HG02885 (cell line): ENCODE measurements around the gene TSPAN18.
A peak's percentile ranks its signal among the peaks of the same experiment; 100 is the strongest.

Source experiments
- ATAC-seq: cut with Tn5 transposase; IDR thresholded peaks from one replicate; pipeline ENCODE4 v1.9.1; 2021; ENCODE audit warnings: mild to moderate bottlenecking; ENCODE audit not compliant: unreplicated experiment, poor library complexity

Gene TSPAN18

DNA sequence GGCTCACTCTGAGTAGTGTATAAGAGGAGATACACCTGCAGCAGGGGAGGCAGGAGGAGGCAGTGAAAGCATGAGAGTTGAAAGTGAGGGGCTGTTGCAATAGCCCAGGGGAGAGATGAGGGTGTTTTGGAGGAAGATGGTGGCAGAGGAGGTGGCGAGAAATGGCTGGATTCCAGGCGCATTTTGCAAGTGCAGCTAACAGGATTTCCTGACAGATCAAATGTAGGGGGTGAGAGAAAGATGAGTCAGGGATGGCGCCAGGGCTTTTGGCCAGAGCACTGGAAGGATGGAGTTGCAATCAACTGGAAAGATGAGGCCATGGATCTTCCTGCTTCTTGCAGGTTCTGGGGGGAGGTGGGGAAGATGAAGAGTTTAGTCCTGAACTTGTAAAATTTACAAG is 16.8 kb upstream of the TSPAN18 start:
- no peak for ATAC-seq

DNA sequence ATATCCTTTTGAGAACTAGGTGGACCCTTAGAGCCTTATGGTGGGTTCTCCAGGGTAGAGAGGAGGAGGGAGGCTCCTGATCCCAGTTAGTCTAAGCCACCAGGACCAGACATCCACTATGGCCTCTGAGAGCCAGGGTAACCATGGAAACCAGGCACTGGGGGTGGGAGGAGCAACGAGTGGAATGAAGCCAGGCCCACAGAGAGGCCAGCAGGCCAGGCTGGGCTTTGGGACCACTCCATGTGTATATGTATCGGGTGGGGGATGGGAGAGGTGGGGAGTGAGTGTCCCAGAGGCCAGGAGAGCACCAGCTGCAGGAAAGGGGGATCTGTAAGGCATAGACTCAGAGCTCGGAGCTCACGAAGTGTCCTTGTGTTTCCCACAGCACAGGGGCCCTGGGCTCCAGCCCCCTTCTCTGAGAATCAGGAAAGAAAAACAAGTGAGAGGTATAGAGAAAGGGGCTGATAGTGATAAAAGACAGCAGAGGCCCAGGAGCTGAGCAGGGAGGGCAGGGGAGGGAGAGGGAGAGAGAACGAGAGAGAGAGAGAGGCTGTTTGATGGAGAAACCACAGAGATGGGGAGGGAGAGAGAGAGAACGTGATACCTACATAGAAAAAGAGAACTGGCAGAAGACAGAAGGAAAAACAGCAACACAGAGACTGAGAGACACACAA is 15.5 kb upstream of the TSPAN18 start:
- ATAC-seq: no peak

DNA sequence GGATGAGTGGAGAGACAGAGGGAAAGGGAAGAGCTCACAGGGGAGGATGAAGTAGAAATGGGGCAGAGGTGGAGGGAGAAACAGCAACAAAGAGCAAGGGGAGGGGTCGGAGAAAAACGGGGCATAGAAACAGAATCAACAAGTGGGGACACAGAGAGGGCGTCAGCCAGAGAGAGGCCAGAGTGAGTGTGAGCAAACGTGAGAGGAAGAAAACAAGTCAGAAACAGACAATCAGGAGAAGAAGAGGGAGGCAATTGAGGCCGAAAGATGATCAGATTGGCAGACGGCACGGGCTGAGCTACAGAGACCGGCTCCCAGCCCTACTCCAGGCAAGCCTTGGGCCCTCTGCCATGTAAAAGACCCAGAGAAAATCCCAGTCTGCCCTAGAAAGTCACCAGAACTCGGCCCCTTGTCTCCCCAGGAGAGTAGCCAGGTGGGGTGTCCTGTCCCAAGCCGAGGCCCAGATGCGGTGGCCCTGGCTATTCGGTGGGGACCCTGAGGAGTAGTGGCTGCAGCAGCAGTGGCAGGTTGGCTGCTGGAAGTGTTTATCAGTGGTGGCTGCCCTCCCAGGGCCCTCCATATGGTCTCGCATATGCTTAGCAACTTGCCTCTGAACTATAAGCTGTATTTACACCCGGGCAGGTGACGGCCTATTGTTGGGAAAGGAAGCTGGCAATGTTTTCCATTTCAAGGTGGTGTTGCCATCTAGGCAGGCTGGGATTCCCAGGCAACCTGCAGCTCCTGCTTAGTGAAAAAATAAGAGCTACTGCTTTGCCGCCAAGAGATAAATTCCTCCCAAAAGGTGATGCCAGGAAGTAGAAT is 14.8 kb upstream of the TSPAN18 start:
- no peak for ATAC-seq

DNA sequence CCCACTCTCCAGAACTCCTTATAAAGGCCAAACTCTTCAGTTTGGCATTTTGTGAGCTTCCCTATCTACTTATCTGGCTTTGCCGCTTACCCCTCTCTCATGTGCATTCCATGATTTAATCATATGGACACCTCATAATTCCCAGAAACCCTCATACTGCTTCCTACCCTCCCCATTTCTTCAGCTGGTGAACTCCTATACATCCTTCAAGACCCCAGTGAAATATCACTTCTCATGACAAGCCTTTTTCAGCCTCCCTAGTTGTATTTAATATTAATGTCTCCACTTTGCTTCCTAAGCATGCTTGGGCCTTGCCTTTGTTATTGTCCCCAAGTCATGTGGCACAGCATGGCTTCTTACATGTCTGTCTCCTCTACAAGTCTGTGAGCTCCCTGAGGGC is 13.7 kb upstream of the TSPAN18 start:
- ATAC-seq: no peak

DNA sequence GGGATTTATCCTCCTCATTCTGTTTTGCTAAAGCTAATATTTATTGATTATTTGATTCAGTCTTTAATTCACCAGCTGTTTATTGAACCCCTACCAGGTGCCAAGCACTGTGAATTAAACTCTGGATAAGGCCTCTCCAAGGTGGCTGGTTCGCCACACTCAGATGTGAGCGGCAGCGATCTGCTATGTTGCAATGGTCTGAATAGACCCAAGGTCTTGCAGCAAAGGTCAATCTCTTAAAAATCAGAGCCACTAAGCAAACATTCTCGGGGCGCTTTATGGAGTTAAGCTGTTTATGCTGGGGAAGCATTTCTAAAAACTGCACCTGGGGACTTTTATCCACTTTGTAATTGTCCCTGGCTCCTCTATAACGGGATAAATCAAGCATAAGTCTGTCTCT is 10.5 kb upstream of the TSPAN18 start:
- no peak for ATAC-seq

DNA sequence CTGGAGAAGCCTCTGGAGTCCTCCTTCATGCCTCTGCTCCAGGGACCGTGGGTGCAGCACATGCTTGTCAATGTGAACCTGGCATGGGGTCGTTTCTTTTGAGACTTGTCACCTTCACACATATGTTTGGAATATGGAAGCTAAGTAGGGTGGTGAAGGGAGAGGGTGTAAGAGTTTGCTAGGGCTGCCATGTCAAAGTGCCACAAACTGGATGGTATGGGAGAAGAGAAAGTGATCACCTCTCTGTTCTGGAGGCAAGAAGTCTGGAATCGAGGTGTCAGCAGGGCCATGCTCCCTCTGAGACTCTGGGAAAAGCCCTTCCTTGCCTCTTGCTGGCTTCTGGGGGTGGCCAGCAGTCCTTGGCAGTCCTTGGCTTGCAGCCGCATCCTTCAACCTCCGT is 8.7 kb upstream of the TSPAN18 start:
- no peak for ATAC-seq

DNA sequence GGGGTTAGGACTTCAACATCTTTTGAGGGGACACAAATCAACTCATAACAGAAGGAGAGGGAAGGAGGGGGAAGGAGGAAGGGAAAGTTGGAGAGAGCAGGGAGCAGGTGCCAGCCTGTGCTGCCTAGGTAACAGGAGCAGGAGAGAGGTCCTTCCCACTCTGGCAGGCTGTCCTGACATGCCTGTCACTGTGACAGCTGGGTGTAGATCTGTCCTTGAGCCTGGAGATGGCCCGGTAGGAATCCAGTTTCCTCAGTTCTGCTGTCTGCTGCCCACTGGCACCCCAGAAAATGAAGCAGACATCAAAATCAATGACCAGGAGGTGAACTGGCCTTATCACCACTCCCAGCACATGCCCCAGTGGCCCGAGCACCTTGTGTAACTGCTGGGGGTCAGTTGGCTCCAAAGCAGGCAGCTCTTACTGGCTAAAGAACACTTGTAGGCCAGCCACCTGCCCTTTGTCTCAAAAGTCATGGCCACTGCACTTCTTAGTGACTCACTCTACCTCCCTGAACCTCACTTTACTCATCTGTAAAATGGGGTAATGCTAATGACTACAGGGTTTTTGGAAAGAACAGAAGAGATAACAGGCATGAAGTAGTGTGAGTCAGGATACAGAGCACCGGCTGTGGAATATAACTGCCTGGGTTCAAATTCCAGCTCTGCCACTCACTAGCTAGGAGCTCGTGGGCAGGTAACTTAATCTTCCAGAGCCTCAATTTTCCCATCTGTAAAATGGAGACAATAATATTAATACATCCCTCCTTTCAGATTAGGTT is 8.0 kb upstream of the TSPAN18 start:
- ATAC-seq: no peak

DNA sequence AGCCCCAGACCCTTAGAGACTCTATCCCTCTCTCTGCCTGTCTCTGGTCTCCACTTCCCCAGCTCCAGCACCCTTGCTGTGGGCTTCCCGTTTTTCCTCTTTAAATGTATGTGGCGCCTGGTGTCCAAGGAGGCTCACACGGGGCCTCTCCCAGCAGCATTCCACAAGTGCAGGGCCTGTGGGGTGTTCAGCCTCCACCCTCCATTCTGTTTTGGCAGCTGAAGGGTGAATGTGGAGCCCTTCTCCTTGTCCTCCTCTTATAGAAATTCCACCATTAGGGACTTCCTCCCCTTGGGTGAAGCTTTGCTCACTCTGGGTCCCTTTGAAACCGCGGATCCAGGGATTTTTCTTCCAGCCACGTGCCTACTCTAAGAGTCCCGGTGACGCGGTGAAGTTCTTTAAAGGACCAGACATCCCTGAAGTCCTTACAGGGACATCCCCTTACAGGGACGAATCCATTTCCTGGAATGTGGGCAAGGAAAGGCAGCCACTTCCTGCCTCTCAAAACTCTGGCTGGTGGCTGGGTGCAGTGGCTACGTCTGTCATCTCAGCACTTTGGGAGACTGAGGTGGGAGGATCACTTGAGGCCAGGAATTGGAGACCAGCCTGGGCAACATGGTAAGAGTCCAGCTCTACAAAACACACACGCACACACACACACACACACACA is 1.6 kb upstream of the TSPAN18 start:
- ATAC-seq: no peak

DNA sequence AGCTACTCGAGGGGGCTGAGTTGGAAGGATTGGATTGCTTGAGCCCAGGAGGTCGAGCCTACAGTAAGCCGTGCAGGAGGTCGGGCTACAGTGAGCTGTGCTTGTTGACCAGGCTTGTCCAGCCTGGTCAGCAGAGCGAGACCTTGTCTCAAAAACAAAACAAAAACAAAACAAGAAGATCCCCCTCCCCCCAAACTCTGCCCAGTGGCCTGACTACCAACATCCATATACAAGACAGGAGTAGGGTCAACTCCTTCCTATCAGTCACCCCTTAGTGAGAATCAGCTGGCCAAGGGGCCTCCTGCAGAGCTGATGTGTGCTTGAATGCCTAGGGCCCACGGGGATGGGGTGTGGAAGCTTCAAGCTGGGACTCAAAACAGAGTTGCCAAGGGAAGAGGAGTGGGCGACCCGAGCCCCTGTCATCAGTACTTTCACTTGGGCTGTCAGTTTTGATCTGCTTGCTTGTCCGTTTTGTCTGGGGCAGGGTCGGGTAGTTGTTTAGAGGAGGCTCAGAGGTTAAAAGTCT is 942 bp upstream of the TSPAN18 start:
- peak; percentile 5 for ATAC-seq

DNA sequence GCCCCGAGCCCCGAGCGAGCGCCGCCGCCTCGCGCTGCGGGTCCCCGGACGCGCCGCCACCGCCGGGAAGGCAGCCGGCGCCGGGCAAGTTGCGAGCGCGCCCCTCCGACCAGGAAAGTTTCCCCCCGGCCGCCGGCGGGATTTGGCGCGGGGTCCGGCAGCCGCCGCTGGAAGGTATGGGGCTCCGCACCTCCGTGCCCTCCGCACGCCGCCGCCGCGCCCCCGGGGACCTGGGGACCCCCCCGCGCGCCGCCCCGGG is 281 bp downstream of the TSPAN18 start:
- no peak for ATAC-seq

DNA sequence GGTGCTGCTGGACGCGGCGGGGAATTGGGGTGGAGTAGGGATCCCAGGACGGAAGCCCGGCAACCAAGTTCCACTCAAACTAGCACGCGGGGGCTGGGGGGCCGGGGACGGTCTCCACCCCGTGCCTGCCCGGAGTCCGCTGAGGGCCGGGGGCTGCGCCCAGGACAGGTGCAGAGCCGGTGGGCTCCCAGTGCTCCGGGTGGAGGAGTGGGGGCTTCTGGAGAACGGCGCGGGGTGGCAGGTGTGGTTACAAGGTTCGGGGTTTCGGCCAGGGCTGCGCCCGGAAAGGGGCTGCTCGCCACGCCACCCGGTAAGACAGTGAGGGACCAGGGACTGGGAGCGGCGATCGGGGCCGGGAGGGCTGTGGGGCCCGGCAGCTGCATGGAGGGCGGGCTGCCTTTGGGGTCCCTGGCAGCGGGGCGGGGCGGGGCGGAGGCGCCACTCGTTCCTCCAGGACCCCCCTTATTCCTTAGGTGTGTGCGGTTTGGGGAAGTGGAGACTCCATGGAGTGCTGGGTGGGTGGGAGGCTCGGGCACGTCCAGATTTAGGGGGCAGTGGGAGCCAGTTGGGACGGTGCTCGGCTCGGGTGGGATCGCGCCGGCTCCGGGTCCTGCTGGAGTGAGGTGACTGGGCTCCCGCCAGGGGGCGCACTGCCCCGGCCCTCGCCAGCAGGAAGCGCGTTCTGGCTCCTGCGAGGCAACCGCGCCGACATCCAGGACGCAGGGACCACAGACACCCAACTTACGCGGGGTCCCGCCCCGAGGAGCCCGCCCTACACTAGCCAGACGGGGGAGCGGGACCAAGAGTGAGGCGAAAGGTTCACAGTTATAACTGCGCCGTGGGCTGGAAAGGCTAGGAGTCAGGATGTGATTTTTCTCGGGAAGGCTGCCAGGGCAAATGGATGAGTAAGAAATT is 868 bp downstream of the TSPAN18 start:
- ATAC-seq: peak; percentile 70

DNA sequence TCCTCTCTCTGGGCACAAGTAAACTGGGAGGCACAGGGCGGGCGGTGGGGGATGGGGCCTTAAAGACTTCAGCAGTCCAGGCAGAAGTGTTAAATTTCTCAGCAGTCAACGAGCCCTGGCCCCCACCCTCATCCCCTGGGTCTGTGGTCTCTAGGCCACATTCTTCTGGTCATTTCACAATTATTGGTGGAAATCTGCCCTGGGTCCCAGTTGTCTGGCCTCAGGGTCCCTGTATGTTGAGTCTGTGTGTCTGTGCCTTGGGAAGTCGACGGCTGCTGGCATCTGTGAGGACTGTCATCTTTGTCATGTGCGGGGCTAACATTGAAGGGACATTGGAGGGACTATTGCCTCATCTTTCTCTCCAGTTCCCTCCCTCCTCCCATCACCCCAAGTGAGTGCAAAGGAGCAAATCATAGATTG is 1.7 kb downstream of the TSPAN18 start:
- no peak for ATAC-seq

DNA sequence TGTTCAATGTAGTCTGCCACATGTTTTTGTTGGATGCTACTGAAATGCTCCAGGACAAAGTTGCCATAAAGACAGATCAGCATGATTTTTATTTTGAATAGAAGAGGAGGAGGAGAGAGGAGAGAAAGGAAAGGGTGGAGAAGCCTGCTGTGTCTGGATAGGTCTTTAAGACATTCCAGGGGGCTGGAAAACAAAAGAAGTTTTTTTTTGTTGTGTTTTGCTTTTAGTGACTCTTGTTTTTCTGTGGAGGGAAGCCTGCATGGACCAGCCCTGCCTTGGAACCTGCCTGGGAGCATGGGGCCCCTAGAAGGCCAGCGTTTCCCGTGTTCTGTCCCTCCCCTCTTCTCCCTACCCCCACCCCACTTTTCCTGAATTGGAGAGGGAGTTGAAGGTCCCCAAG is 2.3 kb downstream of the TSPAN18 start:
- ATAC-seq: no peak

DNA sequence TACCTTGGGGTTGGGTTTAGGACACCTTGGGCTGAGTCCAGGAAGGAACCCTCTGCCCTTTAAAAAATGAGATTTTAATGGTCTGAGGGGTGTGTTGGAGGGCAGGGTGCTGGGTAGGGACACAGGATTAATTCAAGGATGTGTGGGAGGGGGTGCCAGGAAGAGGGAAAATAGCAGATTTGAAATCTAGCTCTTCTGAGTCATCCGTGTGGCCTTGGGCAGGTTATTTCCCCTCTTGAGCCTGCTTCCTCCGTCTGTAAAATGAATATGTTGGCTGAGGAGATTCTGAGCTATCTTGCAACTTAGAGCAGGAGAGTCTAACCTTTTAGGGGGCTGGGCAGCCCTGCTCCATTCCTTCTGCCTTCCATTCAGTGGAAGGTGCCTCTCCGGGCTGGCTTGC is 3.0 kb downstream of the TSPAN18 start:
- ATAC-seq: no peak

DNA sequence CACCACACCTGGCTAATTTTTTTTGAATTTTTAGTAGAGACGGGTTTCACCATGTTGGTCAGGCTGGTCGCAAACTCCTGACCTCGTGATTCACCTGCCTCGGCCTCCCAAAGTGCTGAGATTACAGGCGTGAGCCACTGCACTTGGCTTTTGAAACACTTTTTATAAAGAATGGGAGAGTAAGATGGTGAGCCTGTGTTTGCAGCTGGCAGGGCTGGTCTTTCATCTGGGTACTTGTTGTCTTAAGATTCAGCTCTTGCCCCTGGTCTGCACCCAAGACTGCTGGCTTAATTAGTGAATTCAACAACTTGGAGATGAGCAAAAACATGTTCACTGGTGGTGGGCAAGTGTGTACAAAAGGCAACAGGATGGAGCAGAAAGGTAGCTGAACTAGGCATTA is 4.0 kb downstream of the TSPAN18 start:
- ATAC-seq: no peak

DNA sequence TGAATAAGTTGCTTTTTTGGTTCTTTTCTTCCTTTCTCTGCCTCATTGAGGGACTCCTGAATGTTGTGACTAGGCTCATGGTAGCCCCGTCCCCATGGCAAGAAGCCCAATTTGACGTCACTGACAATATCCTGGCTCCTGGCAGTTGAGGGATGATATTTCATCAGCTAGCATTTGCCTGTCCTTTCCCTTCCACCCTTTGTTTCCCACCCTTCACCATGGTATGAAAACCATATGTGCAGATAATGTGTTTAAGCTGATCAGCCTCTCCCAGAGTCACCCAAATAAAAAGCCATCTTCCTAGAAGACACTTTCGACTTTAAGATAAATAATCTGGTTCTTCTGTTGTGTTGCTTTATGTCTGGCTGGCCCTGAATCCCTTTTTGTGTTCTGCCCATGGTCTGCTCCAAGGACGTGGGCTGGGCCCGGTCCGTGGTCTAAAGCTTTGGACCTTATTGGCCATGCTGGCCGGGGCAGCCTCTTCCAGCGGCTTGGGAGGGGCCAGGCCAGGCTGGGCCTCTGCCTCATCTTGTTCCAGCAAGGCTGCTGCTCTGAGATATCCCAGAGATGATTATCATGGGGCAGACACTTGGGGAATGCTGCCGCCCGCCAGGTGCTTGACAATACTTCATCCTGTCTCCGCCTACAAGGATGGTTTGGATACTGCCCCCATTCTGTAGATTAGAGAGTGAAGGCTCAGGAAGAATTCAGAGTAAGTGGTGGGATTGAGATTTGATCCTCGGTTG is 5.1 kb downstream of the TSPAN18 start:
- no peak for ATAC-seq

DNA sequence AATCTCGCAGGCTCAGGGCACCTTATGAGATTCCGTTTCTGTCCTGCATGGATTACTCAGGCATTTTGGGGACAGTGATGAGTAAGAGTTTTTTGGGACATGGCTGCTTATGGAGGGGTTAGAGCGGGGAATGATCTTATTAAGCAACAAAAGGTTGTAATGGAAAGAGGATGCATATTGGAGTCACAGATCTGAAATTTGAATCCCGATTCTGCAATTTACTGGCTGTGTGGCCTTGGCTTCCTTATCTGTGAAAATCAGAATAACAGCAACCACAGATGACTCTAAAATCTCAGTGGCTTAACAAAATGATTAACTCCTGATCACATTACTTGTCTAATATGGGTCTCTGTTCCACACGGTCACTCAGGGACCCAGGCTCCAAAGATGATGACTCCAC is 5.8 kb downstream of the TSPAN18 start:
- no peak for ATAC-seq

DNA sequence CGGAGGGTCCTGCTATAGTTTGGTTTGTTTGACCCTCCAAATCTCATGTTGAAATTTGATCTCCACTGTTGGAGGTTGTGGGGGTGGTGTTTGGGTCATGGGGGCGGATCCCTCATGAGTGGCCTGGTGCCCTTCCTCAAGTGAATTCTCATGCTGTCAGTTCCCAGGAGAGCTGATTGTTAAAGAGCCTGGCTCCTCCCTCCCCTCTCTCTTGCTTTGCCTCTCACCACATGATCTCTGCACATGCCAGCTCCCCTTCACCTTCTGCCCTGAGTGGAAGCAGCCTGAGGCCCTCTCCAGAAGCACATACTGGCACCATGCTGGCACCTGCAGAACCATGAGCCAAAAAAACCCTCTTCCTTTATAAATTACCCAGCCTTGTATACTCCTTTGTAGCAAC is 7.1 kb downstream of the TSPAN18 start:
- no peak for ATAC-seq

DNA sequence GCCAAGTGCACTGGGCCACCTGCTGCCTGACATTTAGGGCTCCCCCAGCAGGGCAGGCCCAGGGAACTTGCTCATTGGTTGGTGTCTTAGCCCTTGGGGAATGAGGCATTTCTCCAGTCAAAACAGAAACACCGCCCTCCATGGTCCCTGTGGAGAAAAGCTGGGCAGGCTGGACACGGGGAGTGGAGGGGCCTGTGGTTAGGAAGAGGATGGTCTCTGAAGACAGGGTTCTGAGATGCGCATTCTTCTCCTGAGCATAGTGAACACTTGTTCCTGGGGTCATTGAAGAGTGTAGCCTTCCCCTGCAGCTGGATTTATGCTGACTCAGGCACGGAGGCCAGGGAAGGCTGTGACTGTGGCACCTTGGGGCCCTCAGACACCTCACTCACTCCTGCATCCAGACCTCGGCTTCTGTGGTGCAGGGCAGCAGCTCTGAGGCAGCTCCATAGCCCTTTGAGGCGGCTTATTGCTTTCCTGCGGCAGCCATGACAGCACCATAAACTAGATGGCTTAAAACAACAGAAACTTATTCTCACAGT is 8.2 kb downstream of the TSPAN18 start:
- no peak for ATAC-seq
